ENCODE results near the gene CACNG1. TPM values are rescaled to one million over a fixed set of nuclear protein-coding genes. Genes with fewer than 3 reads are reported as not detected.

Gene CACNG1
- polyA plus RNA-seq, 1 of the 3 experiments (the other 2 are of a cell fraction) = not detected

DNA sequence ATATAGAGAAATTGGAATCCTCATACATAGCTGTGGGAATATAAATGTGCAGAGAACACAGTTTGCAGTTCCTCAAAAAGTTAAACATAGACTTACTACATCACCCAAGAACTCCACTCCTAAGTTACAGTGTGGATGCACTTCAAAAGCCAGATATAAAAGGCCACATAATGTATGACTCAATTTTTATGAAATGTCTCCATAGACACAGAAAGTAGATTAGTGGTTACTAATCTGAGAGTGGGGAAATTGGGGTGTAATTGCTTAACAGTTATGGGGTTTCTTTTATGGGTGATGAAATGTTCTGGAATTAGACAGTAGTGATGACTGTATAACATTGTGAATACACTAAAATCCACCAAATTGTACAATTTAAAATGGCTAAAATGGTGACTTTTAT is 60.9 kb downstream of the CACNG1 start:
- Histone ChIP-seq H2AFZ (ENCODE audit: low read depth) (no peak overlapping the region), H3K36me3 (replicated peaks in 1 of 2; ENCODE audit: control insufficient read depth in 1 of 2, insufficient read depth in 2 of 2, low read length in 1 of 2) (peaks cover 35 to 57% of the 10 kb centered on the region in 2 experiments), H3K9ac (no peak overlapping the region), H3K79me2 (ENCODE audit: insufficient read depth) (peaks cover 25% of the 10 kb centered on the region), H4K20me1 (ENCODE audit: insufficient read depth) (no peaks in the 10 kb centered on the region), H3K9me2 (no peaks in the 10 kb centered on the region), H3K9me3 (no peaks in the 10 kb centered on the region), H3F3A (replicated peaks; ENCODE audit: insufficient read depth) (peaks cover 12% of the 10 kb centered on the region), H3K4me2 (no peak overlapping the region), H3K4me3 (ENCODE audit: low read depth in 2 of 2, low read length in 1 of 2) (no peak overlapping the region), H3K27ac (ENCODE audit: low read depth in 2 of 2, low read length in 1 of 2) (no peak overlapping the region), H3K27me3 (ENCODE audit: insufficient read depth) (no peaks in the 10 kb centered on the region), H3K4me1 (ENCODE audit: control insufficient read depth in 1 of 2, insufficient read depth in 2 of 2, low read depth in 1 of 2, low read length in 1 of 2) (peaks cover 4 to 6% of the 10 kb centered on the region in 2 experiments; a peak in 3 of 4 replicates)
- POLR2A ChIA-PET = no interaction called here
- no peak for TF ChIP-seq GATA2 (CRISPR knock-in tag; IDR thresholded peaks at IDR 0.05)
- TF ChIP-seq GABPA (IDR thresholded peaks at IDR 0.05; ENCODE audit: low read depth) = no peak
- no peak for TF ChIP-seq RXRA (IDR thresholded peaks at IDR 0.05; ENCODE audit: borderline replicate concordance, low read depth)
- no peak for TF ChIP-seq ELF1 (IDR thresholded peaks at IDR 0.05)
- no peak for TF ChIP-seq EP300 (IDR thresholded peaks at IDR 0.05; ENCODE audit: borderline replicate concordance in 1 of 2, low read depth in 1 of 2, low read length in 1 of 2)
- no peak for TF ChIP-seq TEAD4 (IDR thresholded peaks at IDR 0.05; ENCODE audit: borderline replicate concordance, insufficient read depth)
- TF ChIP-seq, protein P1, sequence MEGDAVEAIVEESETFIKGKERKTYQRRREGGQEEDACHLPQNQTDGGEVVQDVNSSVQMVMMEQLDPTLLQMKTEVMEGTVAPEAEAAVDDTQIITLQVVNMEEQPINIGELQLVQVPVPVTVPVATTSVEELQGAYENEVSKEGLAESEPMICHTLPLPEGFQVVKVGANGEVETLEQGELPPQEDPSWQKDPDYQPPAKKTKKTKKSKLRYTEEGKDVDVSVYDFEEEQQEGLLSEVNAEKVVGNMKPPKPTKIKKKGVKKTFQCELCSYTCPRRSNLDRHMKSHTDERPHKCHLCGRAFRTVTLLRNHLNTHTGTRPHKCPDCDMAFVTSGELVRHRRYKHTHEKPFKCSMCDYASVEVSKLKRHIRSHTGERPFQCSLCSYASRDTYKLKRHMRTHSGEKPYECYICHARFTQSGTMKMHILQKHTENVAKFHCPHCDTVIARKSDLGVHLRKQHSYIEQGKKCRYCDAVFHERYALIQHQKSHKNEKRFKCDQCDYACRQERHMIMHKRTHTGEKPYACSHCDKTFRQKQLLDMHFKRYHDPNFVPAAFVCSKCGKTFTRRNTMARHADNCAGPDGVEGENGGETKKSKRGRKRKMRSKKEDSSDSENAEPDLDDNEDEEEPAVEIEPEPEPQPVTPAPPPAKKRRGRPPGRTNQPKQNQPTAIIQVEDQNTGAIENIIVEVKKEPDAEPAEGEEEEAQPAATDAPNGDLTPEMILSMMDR (IDR thresholded peaks at IDR 0.05) = no peak
- no peak for TF ChIP-seq RCOR1 (IDR thresholded peaks at IDR 0.05; ENCODE audit: low read length)
- no peak for TF ChIP-seq TAF1 (IDR thresholded peaks at IDR 0.05; ENCODE audit: borderline replicate concordance, low read depth, low read length)
- TF ChIP-seq, protein P2, sequence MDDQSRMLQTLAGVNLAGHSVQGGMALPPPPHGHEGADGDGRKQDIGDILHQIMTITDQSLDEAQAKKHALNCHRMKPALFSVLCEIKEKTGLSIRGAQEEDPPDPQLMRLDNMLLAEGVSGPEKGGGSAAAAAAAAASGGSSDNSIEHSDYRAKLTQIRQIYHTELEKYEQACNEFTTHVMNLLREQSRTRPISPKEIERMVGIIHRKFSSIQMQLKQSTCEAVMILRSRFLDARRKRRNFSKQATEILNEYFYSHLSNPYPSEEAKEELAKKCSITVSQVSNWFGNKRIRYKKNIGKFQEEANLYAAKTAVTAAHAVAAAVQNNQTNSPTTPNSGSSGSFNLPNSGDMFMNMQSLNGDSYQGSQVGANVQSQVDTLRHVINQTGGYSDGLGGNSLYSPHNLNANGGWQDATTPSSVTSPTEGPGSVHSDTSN (IDR thresholded peaks at IDR 0.05) = no peak
- no peak for TF ChIP-seq EZH2phosphoT487 (IDR thresholded peaks at IDR 0.05; ENCODE audit: borderline replicate concordance, low read depth)
- TF ChIP-seq SMC3 (IDR thresholded peaks at IDR 0.05; ENCODE audit: low read depth, low read length) = no peak
- TF ChIP-seq NFIC (IDR thresholded peaks at IDR 0.05; ENCODE audit: borderline replicate concordance) = no peak
- no peak for TF ChIP-seq POLR2AphosphoS5 (IDR thresholded peaks at IDR 0.05; ENCODE audit: low read depth, low read length)
- no peak for TF ChIP-seq RAD21 (IDR thresholded peaks at IDR 0.05; ENCODE audit: low read length)
- DNase-seq = no peak
- CTCF ChIA-PET = interaction anchor here (0.7 to 1.3 kb wide), 4 partner anchors 16 to 196 kb away, joined by 3 to 4 read pairs (median 3); no protein-coding TSS in a partner anchor

Other genes starting within 250 kb of the CACNG1 start
- 0.10 and 0.23 TPM in 2 replicates for gene CACNG5, start 209.4 kb upstream of the CACNG1 start, polyA plus RNA-seq (2012; rRNA removed)
- 12.4 and 13.2 TPM in 2 replicates for gene CACNG4, start 79.8 kb upstream of the CACNG1 start, polyA plus RNA-seq (2012; rRNA removed)
- gene HELZ, start 200.6 kb downstream of the CACNG1 start, polyA plus RNA-seq (2012; rRNA removed) = 4.3 and 5.8 TPM in 2 replicates